ENCODE measurements around the gene KANK2. TPM values are rescaled to one million over a fixed set of nuclear protein-coding genes. Genes with fewer than 3 reads are reported as not detected.
A peak's percentile ranks its signal among the peaks of the same experiment; 100 is the strongest.

KANK2 gene
- polyA plus RNA-seq, 1 of the 3 experiments (the other 2 are of a cell fraction): 92.4 TPM

GRCh38 chr19:11154683-11155047 is 42.7 kb downstream of the KANK2 start (continued):
- TF ChIP-seq EP300 (IDR thresholded peaks at IDR 0.05; ENCODE audit: borderline replicate concordance in 1 of 2, low read depth in 1 of 2, low read length in 1 of 2): no peak
- no peak for TF ChIP-seq PBX3 (IDR thresholded peaks at IDR 0.05)
- no peak for TF ChIP-seq NFIC (IDR thresholded peaks at IDR 0.05; ENCODE audit: borderline replicate concordance)

- Histone ChIP-seq H3K27ac (ENCODE audit: low read depth in 2 of 2, low read length in 1 of 2) (peak overlapping the region; percentile 1 to 68), H3K36me3 (replicated peaks in 1 of 2; ENCODE audit: control insufficient read depth in 1 of 2, insufficient read depth in 2 of 2, low read length in 1 of 2) (no peaks in the 10 kb centered on the region), H3F3A (replicated peaks; ENCODE audit: insufficient read depth) (peaks cover 9% of the 10 kb centered on the region), H3K79me2 (ENCODE audit: insufficient read depth) (peaks cover 72% of the 10 kb centered on the region), H3K9me2 (no peaks in the 10 kb centered on the region), H3K4me3 (ENCODE audit: low read depth in 2 of 2, low read length in 1 of 2) (no peak overlapping the region), H2AFZ (ENCODE audit: low read depth) (peak overlapping the region; percentile 20), H3K9me3 (no peaks in the 10 kb centered on the region), H3K4me2 (peak overlapping the region; percentile 61), H3K27me3 (ENCODE audit: insufficient read depth) (no peaks in the 10 kb centered on the region), H3K4me1 (ENCODE audit: control insufficient read depth in 1 of 2, insufficient read depth in 2 of 2, low read depth in 1 of 2, low read length in 1 of 2) (peaks cover 2 to 6% of the 10 kb centered on the region in 2 experiments; a peak in 1 of 4 replicates), H4K20me1 (ENCODE audit: insufficient read depth) (no peaks in the 10 kb centered on the region), H3K9ac (0 out of 2 replicates have a peak overlapping the region, but pooled peaks have one; percentile 19)
- no peak for DNase-seq
- CTCF ChIA-PET: interaction anchor here (0.9 to 2.3 kb wide), 4 partner anchors 22 to 48 kb away, joined by 3 to 7 read pairs (median 4); no protein-coding TSS in a partner anchor
- 50% methylated on average over 10 of the region's 11 CpGs for WGBS (ENCODE audit: low lambda C conversion rate)
- POLR2A ChIA-PET: interaction anchor here (1.3 kb wide), 1 partner anchor 9 kb away, joined by 3 read pairs; no protein-coding TSS in a partner anchor
- TF ChIP-seq USF2 (IDR thresholded peaks at IDR 0.05; ENCODE audit: borderline replicate concordance, low read depth, low read length) (no peak), MEF2A (IDR thresholded peaks at IDR 0.05; ENCODE audit: borderline replicate concordance, low read depth) (no peak), SIN3A (IDR thresholded peaks at IDR 0.05; ENCODE audit: borderline replicate concordance, low read depth, low read length) (no peak), NFIC (IDR thresholded peaks at IDR 0.05; ENCODE audit: borderline replicate concordance) (peak; percentile 61; the same call in 1 of the 2 replicates), PBX3 (IDR thresholded peaks at IDR 0.05) (no peak), TEAD4 (IDR thresholded peaks at IDR 0.05; ENCODE audit: borderline replicate concordance, insufficient read depth) (no peak), NRF1 (IDR thresholded peaks at IDR 0.05; ENCODE audit: low read depth, low read length) (no peak), FOSL2 (IDR thresholded peaks at IDR 0.05; ENCODE audit: borderline replicate concordance, low read depth) (no peak), RFX5 (IDR thresholded peaks at IDR 0.05; ENCODE audit: low read length) (no peak), TCF12 (IDR thresholded peaks at IDR 0.05) (no peak), GABPA (IDR thresholded peaks at IDR 0.05; ENCODE audit: low read depth) (no peak), ELF1 (IDR thresholded peaks at IDR 0.05) (no peak), EZH2phosphoT487 (IDR thresholded peaks at IDR 0.05; ENCODE audit: borderline replicate concordance, low read depth) (no peak), SMC3 (IDR thresholded peaks at IDR 0.05; ENCODE audit: low read depth, low read length) (no peak)
- TF ChIP-seq, protein P1, sequence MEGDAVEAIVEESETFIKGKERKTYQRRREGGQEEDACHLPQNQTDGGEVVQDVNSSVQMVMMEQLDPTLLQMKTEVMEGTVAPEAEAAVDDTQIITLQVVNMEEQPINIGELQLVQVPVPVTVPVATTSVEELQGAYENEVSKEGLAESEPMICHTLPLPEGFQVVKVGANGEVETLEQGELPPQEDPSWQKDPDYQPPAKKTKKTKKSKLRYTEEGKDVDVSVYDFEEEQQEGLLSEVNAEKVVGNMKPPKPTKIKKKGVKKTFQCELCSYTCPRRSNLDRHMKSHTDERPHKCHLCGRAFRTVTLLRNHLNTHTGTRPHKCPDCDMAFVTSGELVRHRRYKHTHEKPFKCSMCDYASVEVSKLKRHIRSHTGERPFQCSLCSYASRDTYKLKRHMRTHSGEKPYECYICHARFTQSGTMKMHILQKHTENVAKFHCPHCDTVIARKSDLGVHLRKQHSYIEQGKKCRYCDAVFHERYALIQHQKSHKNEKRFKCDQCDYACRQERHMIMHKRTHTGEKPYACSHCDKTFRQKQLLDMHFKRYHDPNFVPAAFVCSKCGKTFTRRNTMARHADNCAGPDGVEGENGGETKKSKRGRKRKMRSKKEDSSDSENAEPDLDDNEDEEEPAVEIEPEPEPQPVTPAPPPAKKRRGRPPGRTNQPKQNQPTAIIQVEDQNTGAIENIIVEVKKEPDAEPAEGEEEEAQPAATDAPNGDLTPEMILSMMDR (IDR thresholded peaks at IDR 0.05): no peak
- TF ChIP-seq, protein P2, sequence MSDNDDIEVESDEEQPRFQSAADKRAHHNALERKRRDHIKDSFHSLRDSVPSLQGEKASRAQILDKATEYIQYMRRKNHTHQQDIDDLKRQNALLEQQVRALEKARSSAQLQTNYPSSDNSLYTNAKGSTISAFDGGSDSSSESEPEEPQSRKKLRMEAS (IDR thresholded peaks at IDR 0.05; ENCODE audit: low read depth): peak; percentile 64; the same call in 1 of the 2 replicates
- TF ChIP-seq, protein P3, sequence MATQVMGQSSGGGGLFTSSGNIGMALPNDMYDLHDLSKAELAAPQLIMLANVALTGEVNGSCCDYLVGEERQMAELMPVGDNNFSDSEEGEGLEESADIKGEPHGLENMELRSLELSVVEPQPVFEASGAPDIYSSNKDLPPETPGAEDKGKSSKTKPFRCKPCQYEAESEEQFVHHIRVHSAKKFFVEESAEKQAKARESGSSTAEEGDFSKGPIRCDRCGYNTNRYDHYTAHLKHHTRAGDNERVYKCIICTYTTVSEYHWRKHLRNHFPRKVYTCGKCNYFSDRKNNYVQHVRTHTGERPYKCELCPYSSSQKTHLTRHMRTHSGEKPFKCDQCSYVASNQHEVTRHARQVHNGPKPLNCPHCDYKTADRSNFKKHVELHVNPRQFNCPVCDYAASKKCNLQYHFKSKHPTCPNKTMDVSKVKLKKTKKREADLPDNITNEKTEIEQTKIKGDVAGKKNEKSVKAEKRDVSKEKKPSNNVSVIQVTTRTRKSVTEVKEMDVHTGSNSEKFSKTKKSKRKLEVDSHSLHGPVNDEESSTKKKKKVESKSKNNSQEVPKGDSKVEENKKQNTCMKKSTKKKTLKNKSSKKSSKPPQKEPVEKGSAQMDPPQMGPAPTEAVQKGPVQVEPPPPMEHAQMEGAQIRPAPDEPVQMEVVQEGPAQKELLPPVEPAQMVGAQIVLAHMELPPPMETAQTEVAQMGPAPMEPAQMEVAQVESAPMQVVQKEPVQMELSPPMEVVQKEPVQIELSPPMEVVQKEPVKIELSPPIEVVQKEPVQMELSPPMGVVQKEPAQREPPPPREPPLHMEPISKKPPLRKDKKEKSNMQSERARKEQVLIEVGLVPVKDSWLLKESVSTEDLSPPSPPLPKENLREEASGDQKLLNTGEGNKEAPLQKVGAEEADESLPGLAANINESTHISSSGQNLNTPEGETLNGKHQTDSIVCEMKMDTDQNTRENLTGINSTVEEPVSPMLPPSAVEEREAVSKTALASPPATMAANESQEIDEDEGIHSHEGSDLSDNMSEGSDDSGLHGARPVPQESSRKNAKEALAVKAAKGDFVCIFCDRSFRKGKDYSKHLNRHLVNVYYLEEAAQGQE (IDR thresholded peaks at IDR 0.05; ENCODE audit: low read depth, low read length): no peak
These were observed 44.9 kb downstream of the KANK2 start for GRCh38 chr19:11152318-11153062.

All from SK-N-SH (cell line).